HG02623 (cell line): ENCODE data around the gene ADCY5.

Experiments used
- ATAC-seq: cut with Tn5 transposase; IDR thresholded peaks from one replicate; pipeline ENCODE4 v1.9.1; 2021; ENCODE audit warnings: moderate library complexity; ENCODE audit not compliant: unreplicated experiment

The ADCY5 gene

GRCh38 chr3:123389628-123389918, 59.3 kb downstream of the ADCY5 start:
- ATAC-seq, result no peak

- ATAC-seq, result no peak
Observed at GRCh38 chr3:123388811-123389627, 59.9 kb downstream of the ADCY5 start.

- no peak for ATAC-seq
Observed at GRCh38 chr3:123388042-123388441, 60.8 kb downstream of the ADCY5 start.

GRCh38 chr3:123387532-123387931, 61.4 kb downstream of the ADCY5 start:
- ATAC-seq, result no peak

- no peak for ATAC-seq
Observed at GRCh38 chr3:123386477-123387040, 62.3 kb downstream of the ADCY5 start.

- ATAC-seq, result no peak
Observed at GRCh38 chr3:123385981-123386380, 62.9 kb downstream of the ADCY5 start.

GRCh38 chr3:123385499-123385898, 63.4 kb downstream of the ADCY5 start:
- ATAC-seq, result no peak

- ATAC-seq, result no peak
Observed at GRCh38 chr3:123385001-123385401, 63.9 kb downstream of the ADCY5 start.

- ATAC-seq, result no peak
Observed at GRCh38 chr3:123384256-123384655, 64.6 kb downstream of the ADCY5 start.

- no peak for ATAC-seq
Observed at GRCh38 chr3:123383091-123384053, 65.5 kb downstream of the ADCY5 start.

GRCh38 chr3:123380261-123380660, 68.6 kb downstream of the ADCY5 start:
- ATAC-seq, result no peak

- no peak for ATAC-seq
Observed at GRCh38 chr3:123379041-123379830, 69.7 kb downstream of the ADCY5 start.

- ATAC-seq, result no peak
Observed at GRCh38 chr3:123378409-123378915, 70.4 kb downstream of the ADCY5 start.

- ATAC-seq, result no peak
Observed at GRCh38 chr3:123377243-123377740, 71.6 kb downstream of the ADCY5 start.

GRCh38 chr3:123376451-123377242, 72.2 kb downstream of the ADCY5 start:
- no peak for ATAC-seq

- ATAC-seq, result no peak
Observed at GRCh38 chr3:123375014-123375940, 73.6 kb downstream of the ADCY5 start.

GRCh38 chr3:123374016-123374415, 74.9 kb downstream of the ADCY5 start:
- ATAC-seq, result no peak

GRCh38 chr3:123373474-123373987, 75.4 kb downstream of the ADCY5 start:
- no peak for ATAC-seq
